NCI-H446 (cell line): ENCODE results near the gene SLC27A4.

ENCODE experiments used
- DNase-seq, 2 experiments: peaks; one replicate each; lab custom pipeline; 2025; lab: John Stamatoyannopoulos, UW

Gene SLC27A4

GRCh38 chr9:128339761-128340690 is at the start of gene SLC27A4:
Gene SLC27A4, plus strand, starts transcription at chr9:128340527. Its CDS starts 2,606 bp downstream, at chr9:128343133.
- DNase-seq: peak in 1 of 2 experiments; percentile 59

GRCh38 chr9:128292009-128292408 is 48.3 kb upstream of the SLC27A4 start:
- DNase-seq: no peak

- DNase-seq: no peak
Observed at GRCh38 chr9:128293091-128293490, 47.2 kb upstream of the SLC27A4 start.

GRCh38 chr9:128294142-128294541 is 46.2 kb upstream of the SLC27A4 start:
- no peak for DNase-seq

- DNase-seq: no peak
Observed at GRCh38 chr9:128296340-128297220, 43.7 kb upstream of the SLC27A4 start.

GRCh38 chr9:128297221-128297773 is 43.0 kb upstream of the SLC27A4 start:
- no peak for DNase-seq

- DNase-seq: no peak
Observed at GRCh38 chr9:128298535-128299482, 41.5 kb upstream of the SLC27A4 start.

- no peak for DNase-seq
Observed at GRCh38 chr9:128304136-128304970, 36.0 kb upstream of the SLC27A4 start.

GRCh38 chr9:128304971-128305288 is 35.4 kb upstream of the SLC27A4 start:
- DNase-seq: no peak

GRCh38 chr9:128309551-128309950 is 30.8 kb upstream of the SLC27A4 start:
- DNase-seq: no peak

- DNase-seq: no peak
Observed at GRCh38 chr9:128310461-128310860, 29.9 kb upstream of the SLC27A4 start.

- DNase-seq: no peak
Observed at GRCh38 chr9:128314697-128315096, 25.6 kb upstream of the SLC27A4 start.

- no peak for DNase-seq
Observed at GRCh38 chr9:128316421-128316820, 23.9 kb upstream of the SLC27A4 start.

- DNase-seq: no peak
Observed at GRCh38 chr9:128317629-128318028, 22.7 kb upstream of the SLC27A4 start.

- DNase-seq: no peak
Observed at GRCh38 chr9:128321343-128321742, 19.0 kb upstream of the SLC27A4 start.

- DNase-seq: no peak
Observed at GRCh38 chr9:128321879-128322403, 18.4 kb upstream of the SLC27A4 start.

GRCh38 chr9:128322404-128323211 is 17.7 kb upstream of the SLC27A4 start, which contains the start of the genes COQ4 and TRUB2:
Gene COQ4, plus strand, starts transcription at chr9:128322839. Its CDS starts 20 bp downstream, at chr9:128322859.
Gene TRUB2, minus strand, starts transcription at chr9:128322447. Its CDS starts 39 bp downstream, at chr9:128322408.
- DNase-seq: peak; percentile 74 to 87

- no peak for DNase-seq
Observed at GRCh38 chr9:128323212-128323730, 17.1 kb upstream of the SLC27A4 start.

GRCh38 chr9:128323791-128324190 is 16.5 kb upstream of the SLC27A4 start:
- DNase-seq: no peak
